ENCODE data around the gene RTN4IP1. TPM values are rescaled to one million over a fixed set of nuclear protein-coding genes. Genes with fewer than 3 reads are reported as not detected.

RTN4IP1 gene
- polyA plus RNA-seq, 1 donor from 2014 or later = 8.5 TPM

DNA sequence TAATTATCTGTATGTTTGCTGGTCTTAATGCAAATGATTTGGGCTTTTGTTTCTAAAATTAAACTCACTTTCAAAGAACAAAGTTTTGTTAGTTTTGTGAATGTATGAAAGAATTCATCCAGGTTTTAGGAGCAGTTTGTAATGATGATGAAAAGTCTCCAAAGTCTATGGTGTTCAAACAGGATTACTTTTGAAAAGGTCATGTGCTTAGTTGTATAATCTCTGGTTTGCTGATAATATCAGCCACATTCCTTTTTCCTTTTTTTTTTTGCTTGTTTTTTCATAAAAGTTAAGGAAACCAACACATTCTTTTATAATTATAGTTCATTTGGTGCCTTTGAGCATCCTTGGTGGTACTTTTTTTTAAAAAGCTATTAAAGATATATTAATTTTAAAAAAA lies 88.9 kb downstream of the RTN4IP1 start:
- Histone ChIP-seq H3K27ac (ENCODE audit: low read length) (no peak overlapping the region), H4K20me1 (ENCODE audit: insufficient read depth) (no peaks in the 10 kb centered on the region), H3K4me2 (ENCODE audit: low read length) (no peak overlapping the region), H3K27me3 (ENCODE audit: insufficient read depth, low read depth, low read length) (no peaks in the 10 kb centered on the region), H3K4me3 (ENCODE audit: low read length) (no peak overlapping the region), H3K36me3 (ENCODE audit: insufficient read depth, low read length) (no peaks in the 10 kb centered on the region), H2AFZ (ENCODE audit: low read depth, low read length) (no peak overlapping the region), H3K9ac (ENCODE audit: low read length) (no peak overlapping the region), H3F3A (ENCODE audit: insufficient read depth, low read length, poor library complexity, severe bottlenecking) (no peaks in the 10 kb centered on the region), H3K9me2 (ENCODE audit: insufficient read depth, low read length) (no peaks in the 10 kb centered on the region), H3K79me2 (replicated peaks; ENCODE audit: insufficient read depth, low read length) (no peaks in the 10 kb centered on the region), H3K9me3 (ENCODE audit: low read length) (no peaks in the 10 kb centered on the region)
- TF ChIP-seq REST (IDR thresholded peaks at IDR 0.05; ENCODE audit: borderline replicate concordance) = no peak
- no peak for TF ChIP-seq EZH2 (IDR thresholded peaks at IDR 0.05; ENCODE audit: borderline replicate concordance, insufficient read depth, low read length, poor library complexity, severe bottlenecking)
- TF ChIP-seq, protein P1, sequence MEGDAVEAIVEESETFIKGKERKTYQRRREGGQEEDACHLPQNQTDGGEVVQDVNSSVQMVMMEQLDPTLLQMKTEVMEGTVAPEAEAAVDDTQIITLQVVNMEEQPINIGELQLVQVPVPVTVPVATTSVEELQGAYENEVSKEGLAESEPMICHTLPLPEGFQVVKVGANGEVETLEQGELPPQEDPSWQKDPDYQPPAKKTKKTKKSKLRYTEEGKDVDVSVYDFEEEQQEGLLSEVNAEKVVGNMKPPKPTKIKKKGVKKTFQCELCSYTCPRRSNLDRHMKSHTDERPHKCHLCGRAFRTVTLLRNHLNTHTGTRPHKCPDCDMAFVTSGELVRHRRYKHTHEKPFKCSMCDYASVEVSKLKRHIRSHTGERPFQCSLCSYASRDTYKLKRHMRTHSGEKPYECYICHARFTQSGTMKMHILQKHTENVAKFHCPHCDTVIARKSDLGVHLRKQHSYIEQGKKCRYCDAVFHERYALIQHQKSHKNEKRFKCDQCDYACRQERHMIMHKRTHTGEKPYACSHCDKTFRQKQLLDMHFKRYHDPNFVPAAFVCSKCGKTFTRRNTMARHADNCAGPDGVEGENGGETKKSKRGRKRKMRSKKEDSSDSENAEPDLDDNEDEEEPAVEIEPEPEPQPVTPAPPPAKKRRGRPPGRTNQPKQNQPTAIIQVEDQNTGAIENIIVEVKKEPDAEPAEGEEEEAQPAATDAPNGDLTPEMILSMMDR (IDR thresholded peaks at IDR 0.05; ENCODE audit: poor library complexity, severe bottlenecking) = no peak
- TF ChIP-seq EP300 (conservative IDR thresholded peaks at IDR 0.05; ENCODE audit: poor library complexity, severe bottlenecking) = no peak
- no peak for TF ChIP-seq TAF1 (IDR thresholded peaks at IDR 0.05; ENCODE audit: low read depth)
- TF ChIP-seq POLR2AphosphoS5 (IDR thresholded peaks at IDR 0.05) = no peak
- no peak for TF ChIP-seq SMC3 (conservative IDR thresholded peaks at IDR 0.05; ENCODE audit: poor library complexity)
- TF ChIP-seq RAD21 (conservative IDR thresholded peaks at IDR 0.05) = no peak
- TF ChIP-seq MXI1 (conservative IDR thresholded peaks at IDR 0.05; ENCODE audit: poor library complexity, severe bottlenecking) = no peak

DNA sequence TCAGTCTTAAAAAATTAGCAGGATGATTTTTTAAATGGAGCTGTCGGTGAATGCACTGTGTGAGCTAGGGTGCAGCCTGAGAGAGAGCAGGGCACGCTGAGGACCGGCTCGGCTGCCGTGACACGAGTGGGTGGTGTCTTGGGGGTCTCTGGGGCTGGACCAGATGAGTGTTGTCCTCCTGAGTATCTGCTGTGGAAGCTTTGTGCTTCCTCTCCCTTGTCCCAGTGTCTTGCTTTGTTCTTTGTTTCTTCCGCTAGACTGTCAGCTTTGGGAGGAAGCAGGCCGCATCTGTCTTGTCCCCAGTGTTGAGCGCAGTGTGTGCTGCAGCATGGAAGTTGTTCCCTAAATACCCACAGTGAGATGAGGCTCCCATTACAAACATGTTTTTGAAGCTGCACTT lies 89.4 kb downstream of the RTN4IP1 start:
- Histone ChIP-seq H3K4me3 (ENCODE audit: low read length) (no peak overlapping the region), H3K27ac (ENCODE audit: low read length) (no peak overlapping the region), H3K79me2 (replicated peaks; ENCODE audit: insufficient read depth, low read length) (no peaks in the 10 kb centered on the region), H2AFZ (ENCODE audit: low read depth, low read length) (no peak overlapping the region), H3K36me3 (ENCODE audit: insufficient read depth, low read length) (no peaks in the 10 kb centered on the region), H3K4me2 (ENCODE audit: low read length) (no peak overlapping the region), H3F3A (ENCODE audit: insufficient read depth, low read length, poor library complexity, severe bottlenecking) (no peaks in the 10 kb centered on the region), H3K9me3 (ENCODE audit: low read length) (no peaks in the 10 kb centered on the region), H3K9ac (ENCODE audit: low read length) (no peak overlapping the region), H3K27me3 (ENCODE audit: insufficient read depth, low read depth, low read length) (no peaks in the 10 kb centered on the region), H4K20me1 (ENCODE audit: insufficient read depth) (no peaks in the 10 kb centered on the region), H3K9me2 (ENCODE audit: insufficient read depth, low read length) (no peaks in the 10 kb centered on the region)
- TF ChIP-seq REST (IDR thresholded peaks at IDR 0.05; ENCODE audit: borderline replicate concordance) (no peak), SMC3 (conservative IDR thresholded peaks at IDR 0.05; ENCODE audit: poor library complexity) (no peak), RAD21 (conservative IDR thresholded peaks at IDR 0.05) (no peak), TAF1 (IDR thresholded peaks at IDR 0.05; ENCODE audit: low read depth) (no peak), EP300 (conservative IDR thresholded peaks at IDR 0.05; ENCODE audit: poor library complexity, severe bottlenecking) (no peak), EZH2 (IDR thresholded peaks at IDR 0.05; ENCODE audit: borderline replicate concordance, insufficient read depth, low read length, poor library complexity, severe bottlenecking) (no peak), MXI1 (conservative IDR thresholded peaks at IDR 0.05; ENCODE audit: poor library complexity, severe bottlenecking) (no peak), POLR2AphosphoS5 (IDR thresholded peaks at IDR 0.05) (no peak)
- TF ChIP-seq, protein P1 (IDR thresholded peaks at IDR 0.05; ENCODE audit: poor library complexity, severe bottlenecking) = no peak
